Measurements from ENCODE around the gene SLC27A3.

The SLC27A3 gene

GRCh38 chr1:153774780-153775457 is at the start of gene SLC27A3:
Gene SLC27A3, plus strand, starts transcription at chr1:153775407. Its CDS starts 91 bp downstream, at chr1:153775498.
- DNase-seq (ENCODE audit: low read depth in 2 of 3, low spot score in 1 of 3): no peak

GRCh38 chr1:153727463-153728304 is 47.5 kb upstream of the SLC27A3 start, which contains the start of gene INTS3:
Gene INTS3, plus strand, starts transcription at chr1:153728050. Its CDS starts 585 bp downstream, at chr1:153728635.
- peak; percentile 98 to 100 (median 98) for DNase-seq (ENCODE audit: low read depth in 2 of 3, low spot score in 1 of 3)

GRCh38 chr1:153728305-153729066 is 46.7 kb upstream of the SLC27A3 start:
- peak in 1 of 3 donors; percentile 25 for DNase-seq (ENCODE audit: low read depth in 2 of 3, low spot score in 1 of 3)

GRCh38 chr1:153730468-153730988 is 44.7 kb upstream of the SLC27A3 start:
- DNase-seq (ENCODE audit: low read depth in 2 of 3, low spot score in 1 of 3): no peak

GRCh38 chr1:153733970-153734369 is 41.2 kb upstream of the SLC27A3 start:
- no peak for DNase-seq (ENCODE audit: low read depth in 2 of 3, low spot score in 1 of 3)

- no peak for DNase-seq (ENCODE audit: low read depth in 2 of 3, low spot score in 1 of 3)
Observed at GRCh38 chr1:153734396-153735089, 40.7 kb upstream of the SLC27A3 start.

- DNase-seq (ENCODE audit: low read depth in 2 of 3, low spot score in 1 of 3): no peak
Observed at GRCh38 chr1:153735090-153735420, 40.2 kb upstream of the SLC27A3 start.

GRCh38 chr1:153741986-153742385 is 33.2 kb upstream of the SLC27A3 start:
- DNase-seq (ENCODE audit: low read depth in 2 of 3, low spot score in 1 of 3): no peak

- no peak for DNase-seq (ENCODE audit: low read depth in 2 of 3, low spot score in 1 of 3)
Observed at GRCh38 chr1:153742411-153743142, 32.6 kb upstream of the SLC27A3 start.

- no peak for DNase-seq (ENCODE audit: low read depth in 2 of 3, low spot score in 1 of 3)
Observed at GRCh38 chr1:153745417-153745816, 29.8 kb upstream of the SLC27A3 start.

- DNase-seq (ENCODE audit: low read depth in 2 of 3, low spot score in 1 of 3): no peak
Observed at GRCh38 chr1:153746174-153746573, 29.0 kb upstream of the SLC27A3 start.

GRCh38 chr1:153748903-153749302 is 26.3 kb upstream of the SLC27A3 start:
- no peak for DNase-seq (ENCODE audit: low read depth in 2 of 3, low spot score in 1 of 3)

- DNase-seq (ENCODE audit: low read depth in 2 of 3, low spot score in 1 of 3): peak; percentile 66 to 79 (median 68)
Observed at GRCh38 chr1:153749408-153750005, 25.7 kb upstream of the SLC27A3 start.

GRCh38 chr1:153750026-153750995 is 24.9 kb upstream of the SLC27A3 start:
- DNase-seq (ENCODE audit: low read depth in 2 of 3, low spot score in 1 of 3): no peak

- no peak for DNase-seq (ENCODE audit: low read depth in 2 of 3, low spot score in 1 of 3)
Observed at GRCh38 chr1:153752072-153752471, 23.1 kb upstream of the SLC27A3 start.

- no peak for DNase-seq (ENCODE audit: low read depth in 2 of 3, low spot score in 1 of 3)
Observed at GRCh38 chr1:153752571-153753195, 22.5 kb upstream of the SLC27A3 start.

GRCh38 chr1:153754266-153754665 is 20.9 kb upstream of the SLC27A3 start:
- no peak for DNase-seq (ENCODE audit: low read depth in 2 of 3, low spot score in 1 of 3)

- no peak for DNase-seq (ENCODE audit: low read depth in 2 of 3, low spot score in 1 of 3)
Observed at GRCh38 chr1:153760440-153760839, 14.8 kb upstream of the SLC27A3 start.

All from stimulated activated CD4-positive, alpha-beta T cell treated with anti-CD3 and anti-CD28 coated beads, Interleukin-12 subunit alpha, Interleukin-12 subunit beta, amount 100 ng/mL, for 48 hours (primary cell).